HepG2 (cell line): Measurements from ENCODE around the gene GBA3.

Experiments
- BHLHE40 ChIP-seq: IDR thresholded peaks from 2 replicates; pipeline ENCODE4 v1.6.1; 2011; ENCODE audit warnings: low read length, improper control_type of control experiment
- FOXP4 ChIP-seq: sonication (generic); formaldehyde crosslinking; IDR thresholded peaks from 2 replicates; pipeline ENCODE4 v1.4.0; 2020; ENCODE audit warnings: missing genetic modification reagents
- POLR2A ChIP-seq, 2 experiments: IDR thresholded peaks; 2 replicates each; pipeline ENCODE4 v1.6.1; 2011; ENCODE audit warnings: low read depth in 2 of 2, low read length in 2 of 2, mild to moderate bottlenecking in 1 of 2, moderate library complexity in 1 of 2; ENCODE audit not compliant: insufficient read depth in 1 of 2
- SIX4 ChIP-seq: sonication (generic); formaldehyde crosslinking; IDR thresholded peaks from 2 replicates; pipeline ENCODE4 v1.4.0; 2020; ENCODE audit warnings: missing genetic modification reagents
- ZMAT3 ChIP-seq: sonication (generic); formaldehyde crosslinking; conservative IDR thresholded peaks from 2 replicates; pipeline ENCODE4 v1.7.0; 2021; ENCODE audit warnings: missing genetic modification reagents
- ZNF17 ChIP-seq: sonication (generic); formaldehyde crosslinking; IDR thresholded peaks from 2 replicates; pipeline ENCODE4 v1.5.0; 2020; ENCODE audit warnings: mild to moderate bottlenecking, missing genetic modification reagents
- TF ChIP-seq, protein P1 (sequence below): IDR thresholded peaks from 2 replicates; pipeline ENCODE4 v1.6.1; 2012; ENCODE audit warnings: low read length, improper control_type of control experiment

DNA sequence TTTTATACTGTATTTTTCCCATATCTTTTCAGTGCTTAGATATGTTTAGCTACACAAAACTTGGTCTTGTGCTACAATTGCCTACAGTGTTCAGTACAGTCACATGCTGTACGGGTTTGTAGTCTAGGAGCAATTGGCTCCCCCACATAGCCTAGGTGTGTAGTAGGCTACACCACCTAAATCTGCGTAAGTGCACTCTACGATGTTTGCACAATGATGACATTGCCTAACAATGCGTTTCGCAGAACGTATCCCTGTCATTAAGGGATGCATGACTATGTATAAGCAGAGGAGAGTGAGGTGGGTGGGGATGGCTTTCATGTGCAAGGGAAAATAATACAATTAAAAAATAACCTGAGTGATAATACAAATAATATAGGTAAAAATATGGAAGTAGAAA, 131.4 kb downstream of the GBA3 start:
- TF ChIP-seq FOXP4 (CRISPR knock-in tag) (no peak), POLR2A (IDR thresholded peaks at IDR 0.05; ENCODE audit: insufficient read depth in 1 of 2, low read depth in 2 of 2, low read length in 2 of 2) (no peak), BHLHE40 (no peak), ZMAT3 (CRISPR knock-in tag) (no peak), ZNF17 (no peak), SIX4 (CRISPR knock-in tag) (no peak)
- TF ChIP-seq, protein P1, sequence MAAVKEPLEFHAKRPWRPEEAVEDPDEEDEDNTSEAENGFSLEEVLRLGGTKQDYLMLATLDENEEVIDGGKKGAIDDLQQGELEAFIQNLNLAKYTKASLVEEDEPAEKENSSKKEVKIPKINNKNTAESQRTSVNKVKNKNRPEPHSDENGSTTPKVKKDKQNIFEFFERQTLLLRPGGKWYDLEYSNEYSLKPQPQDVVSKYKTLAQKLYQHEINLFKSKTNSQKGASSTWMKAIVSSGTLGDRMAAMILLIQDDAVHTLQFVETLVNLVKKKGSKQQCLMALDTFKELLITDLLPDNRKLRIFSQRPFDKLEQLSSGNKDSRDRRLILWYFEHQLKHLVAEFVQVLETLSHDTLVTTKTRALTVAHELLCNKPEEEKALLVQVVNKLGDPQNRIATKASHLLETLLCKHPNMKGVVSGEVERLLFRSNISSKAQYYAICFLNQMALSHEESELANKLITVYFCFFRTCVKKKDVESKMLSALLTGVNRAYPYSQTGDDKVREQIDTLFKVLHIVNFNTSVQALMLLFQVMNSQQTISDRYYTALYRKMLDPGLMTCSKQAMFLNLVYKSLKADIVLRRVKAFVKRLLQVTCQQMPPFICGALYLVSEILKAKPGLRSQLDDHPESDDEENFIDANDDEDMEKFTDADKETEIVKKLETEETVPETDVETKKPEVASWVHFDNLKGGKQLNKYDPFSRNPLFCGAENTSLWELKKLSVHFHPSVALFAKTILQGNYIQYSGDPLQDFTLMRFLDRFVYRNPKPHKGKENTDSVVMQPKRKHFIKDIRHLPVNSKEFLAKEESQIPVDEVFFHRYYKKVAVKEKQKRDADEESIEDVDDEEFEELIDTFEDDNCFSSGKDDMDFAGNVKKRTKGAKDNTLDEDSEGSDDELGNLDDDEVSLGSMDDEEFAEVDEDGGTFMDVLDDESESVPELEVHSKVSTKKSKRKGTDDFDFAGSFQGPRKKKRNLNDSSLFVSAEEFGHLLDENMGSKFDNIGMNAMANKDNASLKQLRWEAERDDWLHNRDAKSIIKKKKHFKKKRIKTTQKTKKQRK = no peak
